GM18505 (cell line): ENCODE data around the gene ZNF777.

ENCODE experiments used
- ATAC-seq: cut with Tn5 transposase; IDR thresholded peaks from one replicate; pipeline ENCODE4 v1.9.1; 2021; ENCODE audit not compliant: unreplicated experiment
- POLR2A ChIP-seq: IDR thresholded peaks from 4 replicates; pipeline ENCODE4 v1.6.1; 2011; ENCODE audit warnings: borderline replicate concordance; ENCODE audit not compliant: insufficient read depth, insufficient read length; ENCODE audit errors: extremely low read depth

Gene ZNF777

DNA sequence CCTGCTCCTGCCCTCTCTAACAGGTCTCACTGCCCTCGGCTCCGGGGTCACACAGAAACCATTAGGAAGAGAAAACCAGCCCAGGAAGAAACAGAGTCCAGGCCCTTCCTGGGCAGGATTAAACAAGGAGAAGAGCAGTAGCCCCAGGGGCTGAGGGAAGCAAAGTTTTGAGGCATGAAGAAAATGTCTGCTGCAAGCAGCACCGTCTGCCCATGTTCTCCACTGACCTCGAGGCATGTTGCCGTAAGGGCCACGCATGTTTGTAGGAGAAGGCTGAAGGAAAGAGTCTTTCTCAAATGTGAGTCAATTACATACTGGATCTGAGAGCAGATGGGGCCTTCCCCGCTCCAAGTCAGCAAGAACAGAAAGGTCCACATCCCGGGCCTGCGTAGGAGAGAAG, 32.5 kb upstream of the ZNF777 start:
- no peak for ATAC-seq
- TF ChIP-seq POLR2A, result no peak

DNA sequence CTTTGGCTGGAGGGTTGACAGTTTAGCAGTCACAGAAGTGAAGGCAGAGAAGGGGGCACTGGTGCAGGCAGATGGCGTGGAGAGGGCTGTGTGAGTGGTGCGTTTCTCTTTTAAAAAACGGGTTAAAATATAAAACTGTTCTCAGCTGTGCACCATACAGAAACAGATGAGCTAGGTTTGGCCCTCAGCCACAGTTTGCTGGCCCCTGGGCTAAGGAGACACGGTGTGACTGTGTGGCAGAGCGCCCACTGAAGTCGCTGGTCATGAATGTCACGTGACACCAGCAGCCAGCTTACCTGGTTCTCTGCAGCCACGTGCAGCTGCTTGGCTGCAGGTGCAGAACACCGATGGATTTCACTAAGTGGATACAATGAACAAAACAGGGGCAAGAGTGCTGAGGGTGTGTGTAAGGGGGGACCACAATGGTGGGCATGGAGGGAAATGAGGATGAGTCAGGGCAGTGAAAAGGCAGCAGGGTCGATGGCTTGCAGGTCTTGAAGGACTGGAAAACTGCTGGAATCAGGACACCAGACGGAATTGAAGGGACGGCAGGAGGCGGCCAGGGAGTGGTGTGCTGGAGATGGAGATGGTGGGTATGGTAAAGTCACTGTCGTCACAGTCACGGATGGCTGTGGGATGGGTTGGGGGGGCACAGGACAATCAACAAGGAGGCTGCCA, 29.4 kb upstream of the ZNF777 start:
- no peak for ATAC-seq
- TF ChIP-seq POLR2A, result no peak

- no peak for TF ChIP-seq POLR2A
- no peak for ATAC-seq
Measured at GRCh38 chr7:149489391-149490024, 28.6 kb upstream of the ZNF777 start.

- no peak for TF ChIP-seq POLR2A
Measured at GRCh38 chr7:149479568-149479967, 18.7 kb upstream of the ZNF777 start.

GRCh38 chr7:149478754-149479153, 17.9 kb upstream of the ZNF777 start:
- TF ChIP-seq POLR2A, result no peak

More at GRCh38 chr7:149479568-149479967, 18.7 kb upstream of the ZNF777 start:
- no peak for ATAC-seq

DNA sequence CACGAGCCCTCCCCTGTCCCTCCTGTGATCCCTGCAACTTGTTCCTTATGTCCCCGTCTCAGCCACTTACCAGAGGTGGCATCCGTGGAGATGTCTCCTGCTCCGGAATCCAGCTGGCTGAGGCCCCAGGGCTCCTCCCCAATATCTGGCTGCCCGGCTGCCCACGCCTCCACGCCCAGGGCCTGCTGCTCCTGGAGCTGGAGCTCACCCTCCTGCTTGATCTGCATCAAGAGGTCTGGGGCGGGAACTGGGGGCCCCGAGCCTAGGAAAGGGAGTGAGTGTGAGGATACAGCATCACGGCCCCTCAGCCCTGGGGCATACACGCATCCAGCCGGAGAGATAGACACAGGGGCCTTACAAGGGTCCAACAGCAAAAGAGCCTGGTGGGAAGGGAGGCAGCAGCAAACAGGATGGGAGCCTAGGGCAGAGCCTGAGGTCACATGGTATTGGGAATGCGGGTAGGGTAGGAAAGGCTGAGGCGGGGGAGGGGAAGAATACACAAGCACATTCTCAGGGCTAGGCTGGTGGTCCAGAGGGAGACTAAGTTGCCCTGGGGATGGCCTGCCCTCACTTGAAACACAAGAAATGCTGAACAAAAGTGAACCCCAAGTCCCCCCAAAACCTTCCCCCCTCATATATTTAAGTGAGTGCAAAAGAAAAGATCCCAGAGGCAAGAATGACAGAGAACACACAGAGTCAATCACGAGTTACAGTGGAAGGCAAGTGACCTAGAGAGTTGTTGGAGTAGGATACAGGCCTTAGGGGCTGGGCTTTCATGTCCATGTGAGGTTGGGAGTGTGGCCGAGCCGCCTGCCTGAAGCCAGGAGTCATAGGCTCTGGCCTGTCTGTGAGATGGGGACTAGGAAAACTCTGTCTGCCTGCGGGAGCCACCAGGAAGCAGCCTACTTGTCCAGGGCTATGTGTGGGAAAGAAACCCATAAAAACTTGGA, 16.9 kb upstream of the ZNF777 start:
- TF ChIP-seq POLR2A, result no peak
- no peak for ATAC-seq

More at GRCh38 chr7:149478754-149479153, 17.9 kb upstream of the ZNF777 start:
- no peak for ATAC-seq

GRCh38 chr7:149476791-149477190, 15.9 kb upstream of the ZNF777 start:
- no peak for ATAC-seq
- TF ChIP-seq POLR2A, result no peak

GRCh38 chr7:149475121-149476045, 14.5 kb upstream of the ZNF777 start:
- no peak for ATAC-seq
- no peak for TF ChIP-seq POLR2A

DNA sequence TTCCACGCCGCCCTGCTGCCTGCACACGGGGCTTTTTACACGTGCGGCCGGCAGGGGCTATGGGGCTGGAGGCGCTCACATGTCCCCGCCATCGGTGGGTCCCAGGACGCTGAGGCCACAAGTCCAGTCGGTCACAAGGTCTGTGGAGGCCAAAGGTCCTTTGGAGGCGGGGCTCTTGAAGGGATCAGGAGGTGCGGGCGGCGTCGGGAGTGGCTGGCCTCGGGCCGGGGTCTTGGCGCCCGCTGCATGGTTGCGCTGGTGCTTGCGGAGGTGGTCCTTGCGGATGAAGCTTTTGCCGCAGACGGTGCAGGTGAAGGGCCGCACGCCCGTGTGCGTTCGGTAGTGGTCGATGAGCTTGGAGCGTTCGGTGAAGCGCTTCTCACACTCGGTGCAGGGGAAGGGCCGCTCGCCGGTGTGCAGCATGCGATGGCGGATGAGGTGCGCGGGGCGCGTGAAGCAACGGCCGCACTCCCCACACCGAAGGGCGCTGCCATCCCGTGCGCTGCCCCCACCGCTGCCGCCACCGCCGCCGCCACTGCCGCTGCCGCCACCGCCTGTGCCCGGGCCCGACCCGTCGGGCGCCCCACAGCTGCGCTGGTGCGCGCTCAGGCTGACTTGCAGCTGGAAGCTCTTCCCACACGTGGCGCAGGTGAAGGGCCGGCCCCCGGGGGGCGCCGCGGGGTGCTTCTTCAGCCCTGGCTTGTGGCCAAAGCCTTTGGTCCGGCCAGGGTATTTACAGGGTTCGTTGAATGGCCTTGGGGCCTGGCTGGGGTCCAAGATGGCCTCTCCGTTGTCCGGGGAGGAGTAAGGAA, 13.7 kb upstream of the ZNF777 start:
- ATAC-seq, result no peak
- TF ChIP-seq POLR2A, result no peak

GRCh38 chr7:149473251-149473650, 12.4 kb upstream of the ZNF777 start:
- no peak for ATAC-seq

GRCh38 chr7:149471289-149471953, 10.6 kb upstream of the ZNF777 start:
- ATAC-seq, result no peak
- no peak for TF ChIP-seq POLR2A

More at GRCh38 chr7:149473251-149473650, 12.4 kb upstream of the ZNF777 start:
- no peak for TF ChIP-seq POLR2A

- no peak for ATAC-seq
Measured at GRCh38 chr7:149469806-149470205, 8.9 kb upstream of the ZNF777 start.

DNA sequence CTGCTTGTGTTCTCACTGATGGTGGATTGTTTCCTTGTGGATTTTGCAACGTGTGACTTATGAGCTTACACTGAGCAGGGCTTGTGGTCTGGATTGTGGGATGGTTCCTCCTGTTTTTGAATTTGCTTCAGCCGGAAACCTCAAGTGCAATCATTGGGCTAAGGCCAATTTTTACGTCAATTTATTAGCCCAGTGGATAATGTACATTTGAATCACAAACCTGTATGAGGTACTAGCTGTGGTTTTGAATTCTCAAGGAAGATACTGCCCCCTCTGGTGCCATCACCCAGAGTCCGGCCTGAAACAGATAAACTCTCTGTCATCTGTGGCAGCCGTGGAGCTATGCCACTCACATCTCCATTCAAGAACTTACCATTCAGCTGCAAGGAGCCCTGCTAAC, 7.3 kb upstream of the ZNF777 start:
- TF ChIP-seq POLR2A, result no peak
- no peak for ATAC-seq

More at GRCh38 chr7:149469806-149470205, 8.9 kb upstream of the ZNF777 start:
- no peak for TF ChIP-seq POLR2A
